Neuronal stem cell (in vitro differentiated cells): ENCODE measurements around the gene YOD1.

ENCODE experiments used
- DNase-seq: peaks from one replicate; pipeline ENCODE4 v3.0.0-alpha.2; 2013; ENCODE audit warnings: low spot score
- H2AFZ ChIP-seq: one replicate; pipeline ENCODE4 v1.6.1; 2013; ENCODE audit warnings: mild to moderate bottlenecking, low read length, inconsistent platforms
- H2AK5ac ChIP-seq: 2 replicates; pipeline ENCODE4 v1.6.1; 2013; ENCODE audit warnings: low read depth, mild to moderate bottlenecking, inconsistent platforms, low read length, moderate library complexity, mixed read lengths
- H2BK120ac ChIP-seq: 2 replicates; pipeline ENCODE4 v1.6.1; 2013; ENCODE audit warnings: low read depth, mild to moderate bottlenecking, inconsistent platforms, low read length, moderate library complexity, mixed read lengths
- H2BK12ac ChIP-seq: one replicate; pipeline ENCODE4 v1.6.1; 2013; ENCODE audit warnings: low read length, inconsistent platforms
- H2BK15ac ChIP-seq: 2 replicates; pipeline ENCODE4 v1.6.1; 2013; ENCODE audit warnings: mild to moderate bottlenecking, low read length, inconsistent platforms, mixed read lengths
- H2BK5ac ChIP-seq: one replicate; pipeline ENCODE4 v1.6.1; 2013; ENCODE audit warnings: inconsistent platforms, mild to moderate bottlenecking, low read length, moderate library complexity
- H3K14ac ChIP-seq: one replicate; pipeline ENCODE4 v1.6.1; 2013; ENCODE audit warnings: low read length, inconsistent platforms
- H3K18ac ChIP-seq: 2 replicates; pipeline ENCODE4 v1.6.1; 2013; ENCODE audit warnings: low read length, inconsistent platforms
- H3K23ac ChIP-seq: 2 replicates; pipeline ENCODE4 v1.6.1; 2013; ENCODE audit warnings: low read depth, mild to moderate bottlenecking, mixed read lengths, low read length, inconsistent platforms; ENCODE audit not compliant: poor library complexity
- H3K27ac ChIP-seq: replicated peaks from 3 replicates; pipeline ENCODE4 v1.5.1; 2013; ENCODE audit warnings: low read length, inconsistent platforms
- H3K27me3 ChIP-seq, 3 experiments: 2 replicates each; pipeline ENCODE4 v1.6.1; 2013; ENCODE audit warnings: low read length in 3 of 3, mild to moderate bottlenecking in 2 of 3, inconsistent platforms in 1 of 3, low read depth in 1 of 3, mixed read lengths in 1 of 3, moderate library complexity in 1 of 3; ENCODE audit not compliant: control insufficient read depth in 3 of 3, insufficient read depth in 3 of 3
- H3K36me3 ChIP-seq, 2 donors: replicated peaks in 1 of 2; 2 replicates each; pipeline ENCODE4 v1.6.1; 2013; ENCODE audit warnings: low read length in 2 of 2; ENCODE audit not compliant: control insufficient read depth in 2 of 2, insufficient read depth in 2 of 2
- H3K4ac ChIP-seq: 2 replicates; pipeline ENCODE4 v1.6.1; 2013; ENCODE audit warnings: inconsistent platforms, mild to moderate bottlenecking, low read length, moderate library complexity
- H3K4me1 ChIP-seq, 2 donors: 1 replicate in 1 of 2; 2 replicates in 1 of 2; pipeline ENCODE4 v1.6.1; 2013; ENCODE audit warnings: low read length in 2 of 2, low read depth in 1 of 2; ENCODE audit not compliant: control insufficient read depth in 2 of 2, insufficient read depth in 1 of 2
- H3K4me2 ChIP-seq: one replicate; pipeline ENCODE4 v1.6.1; 2013; ENCODE audit warnings: mild to moderate bottlenecking, low read length, inconsistent platforms; ENCODE audit not compliant: insufficient read depth, poor library complexity, severe bottlenecking
- H3K4me3 ChIP-seq, 2 donors: 2 replicates each; pipeline ENCODE4 v1.5.1; 2013; ENCODE audit warnings: low read length in 2 of 2, mild to moderate bottlenecking in 2 of 2, inconsistent platforms in 1 of 2, moderate library complexity in 1 of 2
- H3K79me1 ChIP-seq: one replicate; pipeline ENCODE4 v1.6.1; 2013; ENCODE audit warnings: low read depth, mild to moderate bottlenecking, inconsistent platforms, low read length, moderate library complexity
- H3K9ac ChIP-seq: one replicate; pipeline ENCODE4 v1.6.1; 2013; ENCODE audit warnings: mild to moderate bottlenecking, low read depth, low read length, inconsistent platforms; ENCODE audit not compliant: poor library complexity
- H3K9me3 ChIP-seq, 2 donors: replicated peaks in 1 of 2; 2 replicates each; pipeline versions ENCODE3 to v1.6.1; 2013; ENCODE audit warnings: low read length in 2 of 2, mild to moderate bottlenecking in 2 of 2, inconsistent platforms in 1 of 2, low read depth in 1 of 2, mixed read lengths in 1 of 2, moderate library complexity in 1 of 2; ENCODE audit not compliant: control insufficient read depth in 2 of 2, insufficient read depth in 1 of 2
- H4K8ac ChIP-seq: one replicate; pipeline ENCODE4 v1.6.1; 2013; ENCODE audit warnings: low read depth, mild to moderate bottlenecking, inconsistent platforms, low read length, moderate library complexity
- H4K91ac ChIP-seq: one replicate; pipeline ENCODE4 v1.6.1; 2013; ENCODE audit warnings: low read length, low read depth, mild to moderate bottlenecking, inconsistent platforms; ENCODE audit not compliant: poor library complexity
- WGBS, 2 donors: extraction: QIAGEN DNeasy Blood & Tissue Kit; methylation state at CpG; one replicate each; pipeline ENCODE4 v1.1.7; 2013; ENCODE audit warnings: missing lambda C conversion rate in 2 of 2, mixed read lengths in 1 of 2; ENCODE audit not compliant: insufficient read length in 2 of 2, insufficient replicate concordance in 1 of 2; ENCODE audit errors: extremely low coverage in 2 of 2; 5-methylcytosine and 5-hydroxymethylcytosine counted together

The YOD1 gene

DNA sequence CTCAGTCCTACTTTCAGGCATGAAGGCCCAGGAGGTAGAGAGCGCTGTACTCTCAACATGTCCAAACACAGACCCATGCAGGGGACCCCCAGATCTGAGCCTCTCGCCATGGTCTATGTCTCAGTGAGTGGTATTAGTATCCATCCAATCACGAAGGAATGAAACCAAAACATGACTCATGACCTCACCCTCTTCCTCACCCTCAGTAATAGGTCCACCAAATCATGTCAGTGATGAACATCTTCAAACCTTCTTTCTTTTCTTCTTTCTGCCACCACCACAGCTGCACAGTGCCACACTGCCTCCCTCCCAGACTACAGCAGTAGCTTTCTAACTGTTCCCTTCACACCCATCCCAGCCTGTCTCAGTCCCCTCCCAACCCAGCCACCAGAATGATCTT lies 35.2 kb downstream of the YOD1 start:
- no peak overlapping the region for H3K23ac ChIP-seq
- H2AFZ ChIP-seq: no peak overlapping the region
- H2BK15ac ChIP-seq: no peak overlapping the region
- H3K14ac ChIP-seq: no peak overlapping the region
- H3K27me3 ChIP-seq: peaks cover 0 to 34% (median 0%) of the 10 kb centered on the region in 3 experiments
- H3K4me2 ChIP-seq: no peak overlapping the region
- H2AK5ac ChIP-seq: no peak overlapping the region
- H2BK5ac ChIP-seq: no peak overlapping the region
- H2BK12ac ChIP-seq: no peak overlapping the region
- H2BK120ac ChIP-seq: no peak overlapping the region
- no peak overlapping the region for H4K91ac ChIP-seq
- H3K9me3 ChIP-seq: no peaks in the 10 kb centered on the region
- no peak overlapping the region for H3K4me3 ChIP-seq
- WGBS, 2 donors: no CpG with 5 or more reads among the region's 3 CpGs
- no peak overlapping the region for H3K4ac ChIP-seq
- DNase-seq: no peak
- H3K36me3 ChIP-seq: no peaks in the 10 kb centered on the region
- no peak overlapping the region for H3K27ac ChIP-seq
- H3K18ac ChIP-seq: no peak overlapping the region
- H3K4me1 ChIP-seq: no peaks in the 10 kb centered on the region
- no peaks in the 10 kb centered on the region for H3K79me1 ChIP-seq
- no peak overlapping the region for H4K8ac ChIP-seq
- H3K9ac ChIP-seq: no peak overlapping the region

DNA sequence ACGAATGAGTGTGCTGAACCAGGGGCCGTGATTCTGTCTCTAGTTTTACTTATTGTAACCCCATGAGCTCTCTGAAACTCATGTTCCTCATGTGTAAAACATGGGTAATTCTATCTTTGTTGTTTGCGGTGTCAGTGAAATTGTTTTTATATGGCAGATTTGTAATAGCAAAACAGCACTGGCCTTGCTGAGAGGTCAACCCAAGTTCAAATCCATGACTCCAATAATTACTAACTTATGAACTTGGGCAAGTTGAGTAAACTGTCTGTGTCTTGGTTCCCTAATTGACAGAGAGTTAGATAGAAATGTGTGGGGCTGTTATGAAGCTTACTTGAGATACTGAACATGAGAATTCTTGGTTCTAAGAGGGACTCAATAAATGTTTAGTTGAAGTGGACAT lies 36.3 kb downstream of the YOD1 start:
- no peak overlapping the region for H3K14ac ChIP-seq
- H2AK5ac ChIP-seq: no peak overlapping the region
- H3K4ac ChIP-seq: no peak overlapping the region
- H3K18ac ChIP-seq: no peak overlapping the region
- no peaks in the 10 kb centered on the region for H3K79me1 ChIP-seq
- no peak overlapping the region for H3K4me2 ChIP-seq
- no peak overlapping the region for H3K9ac ChIP-seq
- H2BK15ac ChIP-seq: no peak overlapping the region
- H2AFZ ChIP-seq: no peak overlapping the region
- no peak overlapping the region for H2BK120ac ChIP-seq
- no peak overlapping the region for H3K4me3 ChIP-seq
- H3K36me3 ChIP-seq: no peaks in the 10 kb centered on the region
- no peaks in the 10 kb centered on the region for H3K4me1 ChIP-seq
- no peak overlapping the region for H2BK5ac ChIP-seq
- H4K91ac ChIP-seq: no peak overlapping the region
- H3K27me3 ChIP-seq: peaks cover 0 to 39% (median 0%) of the 10 kb centered on the region in 3 experiments
- H3K9me3 ChIP-seq: no peaks in the 10 kb centered on the region
- no peak overlapping the region for H2BK12ac ChIP-seq
- WGBS, 2 donors: no CpG with 5 or more reads among the region's 3 CpGs
- no peak overlapping the region for H4K8ac ChIP-seq
- no peak for DNase-seq
- no peak overlapping the region for H3K23ac ChIP-seq
- H3K27ac ChIP-seq: no peak overlapping the region

DNA sequence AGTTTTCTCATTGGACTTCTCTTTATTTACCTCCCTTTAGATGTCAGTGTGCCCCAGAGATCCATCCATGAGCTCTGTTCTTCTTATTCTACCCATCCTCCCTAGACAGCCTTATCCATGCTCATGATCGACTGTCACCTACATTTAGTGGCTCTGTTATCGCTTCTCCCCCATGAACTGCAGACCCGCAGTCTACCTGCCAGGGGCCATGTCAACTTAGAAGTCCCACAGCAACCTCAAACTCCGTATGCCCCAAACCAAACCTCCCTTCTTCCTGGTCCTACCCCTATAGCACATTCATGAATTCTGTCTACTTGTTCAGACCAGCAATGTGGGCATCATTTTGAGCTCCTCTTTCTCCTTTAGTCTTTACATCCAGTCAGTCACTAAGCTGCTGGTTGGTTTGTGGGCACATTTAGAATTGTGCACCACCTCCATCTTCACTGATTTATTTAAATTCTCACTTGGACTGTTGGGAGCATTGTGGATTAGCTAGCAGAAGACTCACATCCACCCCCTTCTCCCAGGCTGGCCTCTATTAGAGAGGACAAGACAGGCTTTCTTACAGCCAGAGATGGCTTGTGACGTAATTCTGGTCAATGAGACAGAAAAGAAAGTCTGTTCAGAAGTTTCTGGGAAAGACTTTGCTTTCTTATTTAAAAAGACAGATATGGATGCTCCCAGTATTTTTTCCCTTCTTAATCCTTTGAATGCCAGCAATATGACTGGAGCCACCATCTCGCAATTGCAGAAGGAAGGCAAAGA lies 37.5 kb downstream of the YOD1 start:
- Histone ChIP-seq H3K79me1 (no peaks in the 10 kb centered on the region), H4K91ac (no peak overlapping the region), H3K27ac (no peak overlapping the region), H3K4me2 (no peak overlapping the region), H3K18ac (no peak overlapping the region), H3K4me1 (no peaks in the 10 kb centered on the region), H3K27me3 (peaks cover 0 to 41% (median 0%) of the 10 kb centered on the region in 3 experiments), H2AFZ (no peak overlapping the region), H3K36me3 (no peaks in the 10 kb centered on the region), H2BK12ac (no peak overlapping the region), H3K23ac (no peak overlapping the region), H2BK120ac (no peak overlapping the region), H2BK15ac (no peak overlapping the region), H3K14ac (no peak overlapping the region), H3K4ac (no peak overlapping the region), H3K9me3 (no peaks in the 10 kb centered on the region), H2BK5ac (no peak overlapping the region), H3K9ac (no peak overlapping the region), H4K8ac (no peak overlapping the region), H2AK5ac (no peak overlapping the region), H3K4me3 (no peak overlapping the region)
- no CpG with 5 or more reads among the region's 6 CpGs for WGBS, 2 donors
- DNase-seq: no peak

DNA sequence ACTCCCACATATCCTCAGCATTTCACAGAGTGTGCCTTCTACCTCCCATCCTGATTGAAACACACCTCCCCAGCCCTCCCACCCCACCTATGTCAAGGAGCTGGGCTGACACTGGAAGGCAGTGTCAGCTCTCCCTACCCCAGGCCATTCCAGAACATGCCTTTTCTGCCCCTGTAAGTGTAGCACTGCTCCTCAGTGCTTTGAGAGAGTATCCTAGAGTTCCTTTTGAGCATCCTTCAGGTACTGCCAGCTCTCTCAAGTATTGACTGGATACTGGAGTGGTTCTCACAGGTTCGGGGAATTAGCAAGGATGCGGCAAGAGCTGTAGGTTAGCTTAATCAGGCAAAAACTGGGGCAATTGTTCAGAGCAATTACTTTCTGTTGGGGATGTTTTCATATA lies 40.3 kb downstream of the YOD1 start:
- no peak for DNase-seq
- no peak overlapping the region for H3K18ac ChIP-seq
- H3K27ac ChIP-seq: no peak overlapping the region
- no peaks in the 10 kb centered on the region for H3K79me1 ChIP-seq
- H2BK15ac ChIP-seq: no peak overlapping the region
- no peak overlapping the region for H3K4me2 ChIP-seq
- no peak overlapping the region for H3K9ac ChIP-seq
- no peak overlapping the region for H3K4ac ChIP-seq
- no peak overlapping the region for H2BK12ac ChIP-seq
- H4K91ac ChIP-seq: no peak overlapping the region
- no peak overlapping the region for H4K8ac ChIP-seq
- H3K9me3 ChIP-seq: no peaks in the 10 kb centered on the region
- H3K14ac ChIP-seq: no peak overlapping the region
- H2BK120ac ChIP-seq: no peak overlapping the region
- no peak overlapping the region for H2AK5ac ChIP-seq
- no peaks in the 10 kb centered on the region for H3K36me3 ChIP-seq
- peaks cover 0 to 48% (median 0%) of the 10 kb centered on the region in 3 experiments for H3K27me3 ChIP-seq
- H3K23ac ChIP-seq: no peak overlapping the region
- no peak overlapping the region for H2AFZ ChIP-seq
- no peaks in the 10 kb centered on the region for H3K4me1 ChIP-seq
- WGBS, 2 donors: no CpG with 5 or more reads among the region's 2 CpGs
- no peak overlapping the region for H2BK5ac ChIP-seq
- no peak overlapping the region for H3K4me3 ChIP-seq
